HPDE6-E6E7 (cell line): ENCODE measurements around the gene OR6A2.

ENCODE experiments used
- DNase-seq: peaks from one replicate; pipeline ENCODE4 v3.0.0; 2011; ENCODE audit warnings: missing footprints; ENCODE audit errors: extremely low spot score

The OR6A2 gene

GRCh38 chr11:6757373-6757967, 42.0 kb downstream of the OR6A2 start:
- DNase-seq = peak; percentile 27

DNA sequence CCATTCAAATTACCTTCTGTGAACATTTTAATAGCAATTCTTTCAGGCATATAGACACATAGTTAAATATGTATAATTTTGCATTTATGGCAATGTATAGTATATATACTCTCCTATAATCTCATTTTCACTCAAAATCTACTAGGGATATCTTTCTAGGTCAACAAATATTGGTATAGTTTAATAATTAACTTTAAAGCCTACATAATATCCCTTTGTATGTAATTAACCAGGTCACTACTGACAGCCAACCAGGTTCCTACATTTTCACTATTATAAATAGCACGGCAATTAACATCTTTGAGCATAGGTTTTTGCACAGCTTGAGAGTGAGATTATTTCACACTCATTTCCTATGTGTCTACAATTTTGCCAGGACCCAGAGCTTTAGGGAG, 43.5 kb downstream of the OR6A2 start:
- no peak for DNase-seq

GRCh38 chr11:6755303-6755952, 44.1 kb downstream of the OR6A2 start:
- peak; percentile 23 for DNase-seq

GRCh38 chr11:6747097-6747668, 52.3 kb downstream of the OR6A2 start:
- no peak for DNase-seq

DNA sequence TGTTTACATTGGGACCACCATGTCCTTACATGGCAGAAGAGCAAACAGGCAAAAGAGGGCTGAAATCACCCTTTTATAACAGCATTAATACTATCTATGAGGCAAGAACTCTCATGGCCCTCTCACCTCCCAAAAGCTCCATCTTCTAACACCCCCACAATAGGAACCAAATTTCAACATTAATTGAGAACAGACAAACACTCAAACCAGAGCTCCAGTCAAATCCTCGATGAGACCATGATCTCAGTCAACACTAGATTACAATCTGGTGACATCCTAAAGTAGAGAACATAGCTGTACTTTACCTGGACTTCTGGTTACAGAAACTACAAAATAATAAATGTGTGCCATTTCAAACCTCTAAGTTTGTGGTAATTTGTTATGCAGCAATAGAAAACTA, 52.9 kb downstream of the OR6A2 start:
- no peak for DNase-seq

DNA sequence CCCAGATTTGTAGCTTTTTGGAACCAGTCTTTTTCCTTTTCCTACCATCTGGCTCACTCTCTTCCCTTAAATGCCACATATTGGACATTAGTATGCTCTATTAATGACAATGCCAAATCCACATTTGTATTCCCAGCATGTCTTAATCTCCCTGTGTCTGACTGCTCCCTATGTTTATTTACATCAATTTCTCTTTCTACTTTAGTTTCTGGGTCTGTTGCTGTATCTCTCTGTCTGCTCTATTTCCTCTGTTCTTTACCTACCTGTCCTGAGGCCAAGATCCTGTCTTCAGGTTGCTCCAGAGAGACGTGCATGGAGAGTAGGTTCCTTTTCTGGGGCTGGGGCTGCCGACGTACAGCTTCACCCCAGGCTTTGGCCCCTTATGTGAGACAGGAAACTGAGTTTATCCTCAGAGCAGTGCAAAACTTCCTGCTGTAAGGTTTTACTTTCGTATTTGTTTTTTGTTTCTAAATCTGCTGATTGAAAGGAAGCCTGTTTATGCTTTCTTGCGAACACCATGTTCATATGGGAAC, 53.3 kb downstream of the OR6A2 start:
- no peak for DNase-seq

GRCh38 chr11:6745465-6746015, 53.9 kb downstream of the OR6A2 start:
- DNase-seq = no peak

DNA sequence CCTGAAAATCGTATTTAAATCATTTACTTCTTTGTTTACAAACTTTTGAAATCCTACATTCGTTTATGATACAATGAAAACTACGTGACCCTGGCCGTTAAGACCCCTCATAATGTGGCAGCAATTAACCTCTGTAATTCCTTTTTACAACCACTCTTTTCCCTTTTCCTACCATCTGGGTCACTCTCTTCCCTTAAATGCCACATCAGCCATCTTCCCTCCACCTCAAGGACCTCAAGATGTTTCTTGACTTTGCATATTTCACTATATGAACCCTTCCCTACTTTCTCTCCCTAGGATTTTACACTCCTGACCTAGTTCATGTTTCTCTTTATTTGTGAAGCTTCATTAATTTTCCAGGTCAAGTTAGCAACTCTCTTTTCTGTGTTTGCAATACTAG, 54.5 kb downstream of the OR6A2 start:
- no peak for DNase-seq

- no peak for DNase-seq
These were observed 57.2 kb downstream of the OR6A2 start for GRCh38 chr11:6742260-6742659.
